ENCODE data around the gene GJB5. TPM values are rescaled to one million over a fixed set of nuclear protein-coding genes. Genes with fewer than 3 reads are reported as not detected.

The GJB5 gene
- total and polyA plus RNA-seq, 4 experiments from 2014 or later: not detected

DNA sequence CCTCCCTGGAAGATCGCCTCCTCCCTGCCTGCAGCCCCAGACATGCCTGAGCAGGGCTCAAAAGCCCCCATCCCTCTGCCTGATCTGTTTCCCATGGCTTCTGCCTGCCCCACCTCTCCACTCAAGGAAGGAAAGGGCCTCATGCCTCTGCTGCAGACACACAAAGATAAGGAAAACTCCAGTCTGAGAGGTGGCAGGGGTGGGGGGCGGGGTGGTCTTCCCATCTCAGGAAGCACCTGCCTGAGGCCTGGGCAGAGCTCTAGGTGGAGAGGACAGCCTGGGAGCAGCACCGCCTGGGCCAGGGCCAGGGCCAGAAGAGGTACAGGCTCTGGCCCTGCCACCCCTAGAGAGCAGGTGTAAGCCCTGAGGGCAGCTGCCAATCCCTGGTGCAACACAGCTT, 22.1 kb downstream of the GJB5 start:
- DNase-seq: no peak
- CTCF ChIA-PET (ENCODE audit: partially characterized antibody): interaction anchor here (1.0 kb wide), 1 partner anchor 8 kb away, joined by 3 read pairs; no protein-coding TSS in a partner anchor
- H3K36me3 ChIP-seq (ENCODE audit: insufficient read depth, low read length): no peaks in the 10 kb centered on the region
- H3K4me1 Mint-ChIP-seq: peaks cover 0 to 2% (median 0%) of the 10 kb centered on the region in 4 donors
- POLR2A ChIA-PET (ENCODE audit: partially characterized antibody): no interaction called here
- H3K27me3 ChIP-seq (ENCODE audit: insufficient read depth, low read length): peaks cover 6% of the 10 kb centered on the region
- H3K4me3 ChIP-seq (ENCODE audit: low read length in 2 of 2): no peak overlapping the region
- no peaks in the 10 kb centered on the region for H3K9me3 Mint-ChIP-seq
- no peaks in the 10 kb centered on the region for H3K9me3 ChIP-seq (ENCODE audit: control insufficient read depth in 1 of 2, low read length in 2 of 2)
- H3K27ac Mint-ChIP-seq: no peak overlapping the region
- no peak overlapping the region for H3K4me3 Mint-ChIP-seq
- no peaks in the 10 kb centered on the region for H3K36me3 Mint-ChIP-seq
- intact Hi-C loops (cut with micrococcal nuclease): no loop called here
- H3K4me1 ChIP-seq (ENCODE audit: insufficient read depth, low read length): peaks cover 9% of the 10 kb centered on the region
- H3K27ac ChIP-seq (ENCODE audit: low read depth, low read length): no peak overlapping the region
- peaks cover 2 to 20% of the 10 kb centered on the region in 2 donors for H3K27me3 Mint-ChIP-seq

GRCh38 chr1:34777519-34778321, 22.9 kb downstream of the GJB5 start:
- no peaks in the 10 kb centered on the region for H3K9me3 Mint-ChIP-seq
- Histone ChIP-seq H3K27me3 (ENCODE audit: insufficient read depth, low read length) (peaks cover 11% of the 10 kb centered on the region), H3K36me3 (ENCODE audit: insufficient read depth, low read length) (no peaks in the 10 kb centered on the region), H3K9me3 (ENCODE audit: control insufficient read depth in 1 of 2, low read length in 2 of 2) (no peaks in the 10 kb centered on the region), H3K4me3 (ENCODE audit: low read length in 2 of 2) (no peak overlapping the region), H3K27ac (ENCODE audit: low read depth, low read length) (no peak overlapping the region), H3K4me1 (ENCODE audit: insufficient read depth, low read length) (peaks cover 10% of the 10 kb centered on the region)
- CTCF ChIA-PET (ENCODE audit: partially characterized antibody): no interaction called here
- peaks cover 6 to 25% of the 10 kb centered on the region in 2 donors for H3K27me3 Mint-ChIP-seq
- POLR2A ChIA-PET (ENCODE audit: partially characterized antibody): no interaction called here
- no peak for DNase-seq
- no peak overlapping the region for H3K4me3 Mint-ChIP-seq
- intact Hi-C loops (cut with micrococcal nuclease): no loop called here
- H3K36me3 Mint-ChIP-seq: no peaks in the 10 kb centered on the region
- peaks cover 0 to 2% (median 0%) of the 10 kb centered on the region in 4 donors for H3K4me1 Mint-ChIP-seq
- no peak overlapping the region for H3K27ac Mint-ChIP-seq

DNA sequence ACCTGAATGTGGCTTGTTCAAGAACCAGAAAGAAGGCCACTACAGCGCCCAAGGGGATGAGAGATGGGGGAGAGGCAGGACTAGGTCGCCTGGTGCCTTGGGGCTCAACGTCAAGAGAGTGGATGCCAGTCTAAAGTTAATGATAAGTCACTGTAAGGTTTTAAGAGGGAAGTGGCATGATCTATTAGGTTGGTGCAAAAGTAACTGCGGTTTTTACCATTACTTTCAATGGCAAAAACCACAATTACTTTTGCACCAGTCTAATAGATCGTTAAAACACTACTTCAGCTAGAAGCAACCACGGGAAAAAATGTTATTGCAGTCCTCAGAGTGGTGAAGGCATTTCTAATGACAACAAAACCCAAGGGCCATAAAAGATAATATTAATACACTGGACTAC, 23.5 kb downstream of the GJB5 start:
- Mint-ChIP-seq H3K4me1 (peaks cover 0 to 2% (median 0%) of the 10 kb centered on the region in 4 donors), H3K27me3 (peaks cover 8 to 31% of the 10 kb centered on the region in 2 donors)

DNA sequence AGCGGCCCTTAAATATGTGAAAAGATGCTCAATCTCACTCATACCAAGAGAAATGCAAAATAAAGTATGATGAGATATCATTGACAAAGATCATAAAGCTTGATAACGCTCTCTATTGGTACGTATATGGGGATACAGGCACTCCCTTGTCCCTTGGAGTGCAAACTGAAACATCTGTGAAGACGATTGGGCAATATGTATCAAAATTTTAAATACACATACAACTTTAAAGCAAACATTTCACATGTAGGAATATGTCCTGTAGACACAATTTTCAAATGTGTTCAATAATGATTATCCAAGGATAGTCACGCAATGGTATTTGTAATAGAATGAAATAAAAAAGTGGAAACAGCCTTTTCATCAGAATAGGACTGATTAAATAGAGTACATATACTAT, 24.2 kb downstream of the GJB5 start:
- Mint-ChIP-seq H3K9me3 (no peaks in the 10 kb centered on the region), H3K27me3 (peaks cover 8 to 33% of the 10 kb centered on the region in 2 donors)
- CTCF ChIA-PET (ENCODE audit: partially characterized antibody): interaction anchor here (1.0 kb wide), 1 partner anchor 35 kb away, joined by 4 read pairs; no protein-coding TSS in a partner anchor

More for the DNA sequence above, 23.5 kb downstream of the GJB5 start:
- Mint-ChIP-seq H3K9me3 (no peaks in the 10 kb centered on the region), H3K36me3 (no peaks in the 10 kb centered on the region), H3K27ac (no peak overlapping the region), H3K4me3 (no peak overlapping the region)
- no peak for DNase-seq
- intact Hi-C loops (cut with micrococcal nuclease): no loop called here
- Histone ChIP-seq H3K4me3 (ENCODE audit: low read length in 2 of 2) (no peak overlapping the region), H3K27me3 (ENCODE audit: insufficient read depth, low read length) (peaks cover 11% of the 10 kb centered on the region), H3K36me3 (ENCODE audit: insufficient read depth, low read length) (no peaks in the 10 kb centered on the region), H3K9me3 (ENCODE audit: control insufficient read depth in 1 of 2, low read length in 2 of 2) (no peaks in the 10 kb centered on the region), H3K27ac (ENCODE audit: low read depth, low read length) (no peak overlapping the region), H3K4me1 (ENCODE audit: insufficient read depth, low read length) (peaks cover 10% of the 10 kb centered on the region)
- ChIA-PET CTCF (ENCODE audit: partially characterized antibody) (interaction anchor here (1.0 kb wide), 1 partner anchor 34 kb away, joined by 4 read pairs; no protein-coding TSS in a partner anchor), POLR2A (ENCODE audit: partially characterized antibody) (no interaction called here)

DNA sequence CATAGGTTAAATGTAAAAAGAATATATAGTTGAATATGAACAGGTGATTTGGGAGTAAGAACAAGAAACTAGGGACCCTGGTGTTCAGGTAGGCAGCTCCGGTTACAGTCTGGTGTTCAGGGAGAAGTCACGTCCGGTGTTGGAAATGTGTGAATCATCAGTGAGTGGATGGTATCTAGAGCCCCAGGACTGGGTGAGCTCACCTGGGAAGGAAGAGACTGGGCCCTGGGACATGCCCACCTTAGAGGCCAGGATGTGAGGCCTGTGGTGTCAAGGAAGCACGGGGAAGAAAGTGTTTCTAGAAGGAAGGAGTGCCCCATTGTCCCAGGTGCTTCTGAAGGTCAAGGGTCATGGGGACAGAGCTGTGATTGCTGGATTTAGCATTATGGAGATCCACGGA, 24.7 kb downstream of the GJB5 start:
- Histone ChIP-seq H3K36me3 (ENCODE audit: insufficient read depth, low read length) (no peaks in the 10 kb centered on the region), H3K4me3 (ENCODE audit: low read length in 2 of 2) (no peak overlapping the region), H3K4me1 (ENCODE audit: insufficient read depth, low read length) (peaks cover 10% of the 10 kb centered on the region), H3K9me3 (ENCODE audit: control insufficient read depth in 1 of 2, low read length in 2 of 2) (no peaks in the 10 kb centered on the region), H3K27ac (ENCODE audit: low read depth, low read length) (no peak overlapping the region), H3K27me3 (ENCODE audit: insufficient read depth, low read length) (peaks cover 11% of the 10 kb centered on the region)
- no peak overlapping the region for H3K27ac Mint-ChIP-seq
- no peaks in the 10 kb centered on the region for H3K36me3 Mint-ChIP-seq
- peaks cover 8 to 38% of the 10 kb centered on the region in 2 donors for H3K27me3 Mint-ChIP-seq
- peaks cover 0 to 2% (median 0%) of the 10 kb centered on the region in 4 donors for H3K4me1 Mint-ChIP-seq
- DNase-seq: no peak
- POLR2A ChIA-PET (ENCODE audit: partially characterized antibody): no interaction called here
- CTCF ChIA-PET (ENCODE audit: partially characterized antibody): no interaction called here
- no peaks in the 10 kb centered on the region for H3K9me3 Mint-ChIP-seq
- peak overlapping the region in 1 of 8 donors; percentile 37 for H3K4me3 Mint-ChIP-seq
- intact Hi-C loops (cut with micrococcal nuclease): no loop called here

More for the DNA sequence above, 24.2 kb downstream of the GJB5 start:
- DNase-seq: no peak
- no peaks in the 10 kb centered on the region for H3K9me3 ChIP-seq (ENCODE audit: control insufficient read depth in 1 of 2, low read length in 2 of 2)
- Mint-ChIP-seq H3K4me1 (peaks cover 0 to 2% (median 0%) of the 10 kb centered on the region in 4 donors), H3K36me3 (no peaks in the 10 kb centered on the region), H3K4me3 (no peak overlapping the region), H3K27ac (no peak overlapping the region)
- no peak overlapping the region for H3K4me3 ChIP-seq (ENCODE audit: low read length in 2 of 2)
- peaks cover 11% of the 10 kb centered on the region for H3K27me3 ChIP-seq (ENCODE audit: insufficient read depth, low read length)
- intact Hi-C loops (cut with micrococcal nuclease): no loop called here
- peaks cover 10% of the 10 kb centered on the region for H3K4me1 ChIP-seq (ENCODE audit: insufficient read depth, low read length)
- no peak overlapping the region for H3K27ac ChIP-seq (ENCODE audit: low read depth, low read length)
- POLR2A ChIA-PET (ENCODE audit: partially characterized antibody): no interaction called here
- H3K36me3 ChIP-seq (ENCODE audit: insufficient read depth, low read length): no peaks in the 10 kb centered on the region

GRCh38 chr1:34779962-34780361, 25.1 kb downstream of the GJB5 start:
- Mint-ChIP-seq H3K4me1 (peaks cover 0 to 2% (median 0%) of the 10 kb centered on the region in 4 donors), H3K27me3 (peaks cover 8 to 40% of the 10 kb centered on the region in 2 donors), H3K36me3 (no peaks in the 10 kb centered on the region), H3K27ac (no peak overlapping the region), H3K9me3 (no peaks in the 10 kb centered on the region), H3K4me3 (peak overlapping the region in 1 of 8 donors; percentile 37)
- ChIA-PET POLR2A (ENCODE audit: partially characterized antibody) (no interaction called here), CTCF (ENCODE audit: partially characterized antibody) (no interaction called here)
- H3K27me3 ChIP-seq (ENCODE audit: insufficient read depth, low read length): peaks cover 11% of the 10 kb centered on the region
- peaks cover 10% of the 10 kb centered on the region for H3K4me1 ChIP-seq (ENCODE audit: insufficient read depth, low read length)
- H3K27ac ChIP-seq (ENCODE audit: low read depth, low read length): no peak overlapping the region
- no peaks in the 10 kb centered on the region for H3K36me3 ChIP-seq (ENCODE audit: insufficient read depth, low read length)
- DNase-seq: no peak
- H3K4me3 ChIP-seq (ENCODE audit: low read length in 2 of 2): no peak overlapping the region
- intact Hi-C loops (cut with micrococcal nuclease): no loop called here
- H3K9me3 ChIP-seq (ENCODE audit: control insufficient read depth in 1 of 2, low read length in 2 of 2): no peaks in the 10 kb centered on the region

DNA sequence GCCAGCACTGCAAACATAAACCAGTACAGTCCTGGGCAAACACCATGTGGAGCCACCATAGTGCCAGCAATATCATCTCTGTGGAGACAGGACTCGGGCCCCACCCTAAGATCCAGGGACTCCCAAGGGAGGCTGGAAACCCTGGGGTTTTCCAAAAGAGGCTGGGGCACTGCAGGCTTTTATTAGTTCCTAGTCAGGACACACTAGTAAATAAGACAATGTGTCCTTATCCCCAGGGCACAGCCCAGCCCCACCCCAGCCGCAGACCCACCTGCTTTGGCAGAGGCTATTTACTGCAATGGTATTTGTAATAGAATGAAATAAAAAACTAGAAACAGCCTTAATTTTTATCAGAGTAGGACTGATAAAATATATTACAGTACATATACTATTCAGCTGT, 25.7 kb downstream of the GJB5 start:
- Histone ChIP-seq H3K4me3 (ENCODE audit: low read length in 2 of 2) (no peak overlapping the region), H3K27ac (ENCODE audit: low read depth, low read length) (no peak overlapping the region), H3K4me1 (ENCODE audit: insufficient read depth, low read length) (peaks cover 10% of the 10 kb centered on the region), H3K9me3 (ENCODE audit: control insufficient read depth in 1 of 2, low read length in 2 of 2) (no peaks in the 10 kb centered on the region), H3K36me3 (ENCODE audit: insufficient read depth, low read length) (no peaks in the 10 kb centered on the region), H3K27me3 (ENCODE audit: insufficient read depth, low read length) (peaks cover 11% of the 10 kb centered on the region)
- Mint-ChIP-seq H3K36me3 (no peaks in the 10 kb centered on the region), H3K9me3 (no peaks in the 10 kb centered on the region), H3K27me3 (peaks cover 9 to 40% of the 10 kb centered on the region in 2 donors), H3K27ac (no peak overlapping the region), H3K4me1 (peaks cover 0 to 2% (median 0%) of the 10 kb centered on the region in 4 donors), H3K4me3 (peak overlapping the region in 2 of 8 donors; percentile 14 to 38)
- ChIA-PET CTCF (ENCODE audit: partially characterized antibody) (no interaction called here), POLR2A (ENCODE audit: partially characterized antibody) (no interaction called here)
- intact Hi-C loops (cut with micrococcal nuclease): no loop called here
- DNase-seq: no peak
